ENCODE data around the gene NPEPL1. TPM values are rescaled to one million over a fixed set of nuclear protein-coding genes. Genes with fewer than 3 reads are reported as not detected.

The NPEPL1 gene
- total and polyA plus RNA-seq, 2 of the 8 experiments (the other 6 are each of a cell fraction or from before 2014, with no cell fraction given), result 12.4 to 26.8 TPM

- Histone ChIP-seq H2BK12ac (ENCODE audit: low read depth, low read length) (peak overlapping the region; percentile 96; the same call in 1 of the 2 replicates), H3K4me1 (replicated peaks in 1 of 4; ENCODE audit: control insufficient read depth in 3 of 4, insufficient read depth in 4 of 4, low read length in 3 of 4) (peaks cover 0 to 27% (median 17%) of the 10 kb centered on the region in 4 experiments; a peak in 6 of 7 replicates), H2BK120ac (replicated peaks; ENCODE audit: low read depth, low read length) (no peak overlapping the region), H2AFZ (ENCODE audit: low read length) (no peak overlapping the region), H3K36me3 (ENCODE audit: control insufficient read depth in 2 of 4, insufficient read depth in 4 of 4, low read length in 3 of 4) (no peaks in the 10 kb centered on the region), H4K8ac (ENCODE audit: extremely low read depth, insufficient read depth, low read length) (no peak overlapping the region), H3K18ac (ENCODE audit: extremely low read depth, low read length) (0 out of 2 replicates have a peak overlapping the region, but pooled peaks have one; percentile 9), H3K9ac (replicated peaks in 1 of 4; ENCODE audit: extremely low read depth in 1 of 4, low read depth in 3 of 4, low read length in 3 of 4) (no peak overlapping the region), H3K79me2 (ENCODE audit: control insufficient read depth in 1 of 2, insufficient read depth in 2 of 2, low read length in 2 of 2) (no peaks in the 10 kb centered on the region), H2BK15ac (ENCODE audit: low read length) (peak overlapping the region; percentile 90; the same call in 1 of the 2 replicates), H4K91ac (replicated peaks; ENCODE audit: insufficient read length, low read length) (peak overlapping the region; percentile 90), H3K56ac (replicated peaks; ENCODE audit: insufficient read length, low read depth, low read length) (no peak overlapping the region), H3K4ac (replicated peaks; ENCODE audit: insufficient read length, low read depth, low read length) (peak overlapping the region; percentile 88), H3K27me3 (replicated peaks in 1 of 4; ENCODE audit: control insufficient read depth in 3 of 4, extremely low read depth in 1 of 4, insufficient read depth in 3 of 4, low read length in 3 of 4) (peaks cover 0 to 40% (median 15%) of the 10 kb centered on the region in 4 experiments; a peak in 5 of 7 replicates), H3K4me2 (ENCODE audit: insufficient read depth in 1 of 2, low read depth in 2 of 2, low read length in 2 of 2) (no peak overlapping the region), H3K23me2 (ENCODE audit: low read depth, low read length) (no peaks in the 10 kb centered on the region), H4K20me1 (replicated peaks in 1 of 2; ENCODE audit: control insufficient read depth in 1 of 2, insufficient read depth in 2 of 2, low read length in 2 of 2) (no peaks in the 10 kb centered on the region), H3K14ac (ENCODE audit: insufficient read length) (no peak overlapping the region), H2BK20ac (ENCODE audit: low read length) (peak overlapping the region; percentile 99), H2AK5ac (ENCODE audit: low read depth, low read length) (no peak overlapping the region), H4K5ac (ENCODE audit: insufficient read length, low read depth, low read length) (no peak overlapping the region), H3K4me3 (ENCODE audit: extremely low read depth in 1 of 4, insufficient read depth in 2 of 4, low read depth in 3 of 4, low read length in 4 of 4) (no peak overlapping the region), H3K23ac (ENCODE audit: insufficient read length) (no peak overlapping the region), H3K27ac (ENCODE audit: low read depth, low read length) (no peak overlapping the region), H3K79me1 (ENCODE audit: low read depth, low read length) (no peaks in the 10 kb centered on the region), H2BK5ac (ENCODE audit: low read depth, low read length) (peak overlapping the region; percentile 79; the same call in 1 of the 2 replicates), H3K9me3 (ENCODE audit: insufficient read depth in 2 of 2, low read depth in 1 of 2, low read length in 1 of 2) (no peaks in the 10 kb centered on the region)
- CTCF ChIA-PET (ENCODE audit: partially characterized antibody), result interaction anchor here (0.5 kb wide), 1 partner anchor 85 kb away, joined by 3 read pairs; no protein-coding TSS in a partner anchor
- DNase-seq (ENCODE audit: low read depth in 1 of 2, low spot score in 2 of 2) (peak in 1 of 2 experiments; percentile 39), FAIRE-seq (no peak)
- WGBS, 2 experiments (ENCODE audit: extremely low coverage in 1 of 2, insufficient coverage in 1 of 2, insufficient read length in 1 of 2, insufficient replicate concordance in 2 of 2, low coverage in 1 of 2, low lambda C conversion rate in 2 of 2, missing lambda C conversion rate in 1 of 2), result 89% methylated on average over 9 of the region's 10 CpGs; no CpG with 5 or more reads in 1 of the 2 experiments
- POLR2A ChIA-PET (ENCODE audit: partially characterized antibody), result interaction anchor here (0.8 kb wide), 1 partner anchor 28 kb away, joined by 3 read pairs; no protein-coding TSS in a partner anchor
- no peak for TF ChIP-seq RBBP5 (IDR thresholded peaks at IDR 0.05; ENCODE audit: borderline replicate concordance, low read depth, low read length)
- TF ChIP-seq BCL11A (IDR thresholded peaks at IDR 0.05; ENCODE audit: low read depth in 2 of 2, low read length in 2 of 2), result no peak
- no peak for TF ChIP-seq RXRA (IDR thresholded peaks at IDR 0.05; ENCODE audit: insufficient read depth, low read depth, low read length)
- no peak for TF ChIP-seq GTF2F1 (IDR thresholded peaks at IDR 0.05; ENCODE audit: borderline replicate concordance, low read depth, low read length)
- no peak for TF ChIP-seq TCF12 (IDR thresholded peaks at IDR 0.05; ENCODE audit: low read depth, low read length)
- TF ChIP-seq SIRT6 (IDR thresholded peaks at IDR 0.05; ENCODE audit: low read length), result no peak
- TF ChIP-seq YY1 (IDR thresholded peaks at IDR 0.05; ENCODE audit: low read depth, low read length), result no peak
- no peak for TF ChIP-seq JUND (IDR thresholded peaks at IDR 0.05; ENCODE audit: low read length)
- TF ChIP-seq POLR2A (IDR thresholded peaks at IDR 0.05; ENCODE audit: control extremely low read depth in 1 of 2, low read depth in 2 of 2, low read length in 2 of 2), result no peak
- no peak for TF ChIP-seq CBX5 (IDR thresholded peaks at IDR 0.05; ENCODE audit: low read depth, low read length)
- TF ChIP-seq EZH2 (IDR thresholded peaks at IDR 0.05; ENCODE audit: low read depth, low read length, severe bottlenecking), result no peak
- TF ChIP-seq CTCF (IDR thresholded peaks at IDR 0.05; ENCODE audit: control extremely low read depth in 1 of 3, insufficient read depth in 1 of 3, low read depth in 1 of 3, low read length in 3 of 3), result no peak
Measured at GRCh38 chr20:58751979-58752378, 59.4 kb downstream of the NPEPL1 start.

All from H1 (cell line).